HUES64 (cell line): ENCODE results near the gene PIM1.

Experiments used
- H3K27ac ChIP-seq: 2 replicates; pipeline ENCODE4 v1.7.0; 2013; ENCODE audit warnings: low read depth, low read length, inconsistent platforms
- H3K27me3 ChIP-seq: 2 replicates; pipeline ENCODE4 v1.6.1; 2013; ENCODE audit warnings: mild to moderate bottlenecking, low read length; ENCODE audit not compliant: insufficient read depth
- H3K36me3 ChIP-seq: 2 replicates; pipeline ENCODE4 v1.6.1; 2013; ENCODE audit warnings: mild to moderate bottlenecking, low read length; ENCODE audit not compliant: insufficient read depth
- H3K4me1 ChIP-seq: 2 replicates; pipeline ENCODE4 v1.6.1; 2013; ENCODE audit warnings: mild to moderate bottlenecking, low read length, moderate library complexity; ENCODE audit not compliant: insufficient read depth
- H3K4me3 ChIP-seq: 2 replicates; pipeline ENCODE4 v1.5.1; 2013; ENCODE audit warnings: mild to moderate bottlenecking, low read length, moderate library complexity
- H3K9ac ChIP-seq: 2 replicates; pipeline ENCODE4 v1.6.1; 2013; ENCODE audit warnings: mild to moderate bottlenecking, low read depth, low read length
- H3K9me3 ChIP-seq: 2 replicates; pipeline ENCODE4 v1.6.1; 2013; ENCODE audit warnings: low read depth, low read length; ENCODE audit not compliant: insufficient read depth
- WGBS: fragments of 150-250, 120-280 bp; methylation state at CpG from one replicate; pipeline ENCODE4 v1.1.7; 2013; ENCODE audit warnings: missing lambda C conversion rate; 5-methylcytosine and 5-hydroxymethylcytosine counted together

PIM1 gene

GRCh38 chr6:37158508-37158907 lies 11.4 kb upstream of the PIM1 start:
- Histone ChIP-seq H3K27ac (no peak overlapping the region), H3K36me3 (no peaks in the 10 kb centered on the region), H3K4me1 (0 out of 2 replicates have a peak, but pooled peaks cover 2% of the 10 kb centered on the region), H3K4me3 (no peak overlapping the region), H3K27me3 (no peaks in the 10 kb centered on the region), H3K9me3 (no peaks in the 10 kb centered on the region), H3K9ac (no peak overlapping the region)
- 97% methylated on average over 6 of the region's 6 CpGs for WGBS

DNA sequence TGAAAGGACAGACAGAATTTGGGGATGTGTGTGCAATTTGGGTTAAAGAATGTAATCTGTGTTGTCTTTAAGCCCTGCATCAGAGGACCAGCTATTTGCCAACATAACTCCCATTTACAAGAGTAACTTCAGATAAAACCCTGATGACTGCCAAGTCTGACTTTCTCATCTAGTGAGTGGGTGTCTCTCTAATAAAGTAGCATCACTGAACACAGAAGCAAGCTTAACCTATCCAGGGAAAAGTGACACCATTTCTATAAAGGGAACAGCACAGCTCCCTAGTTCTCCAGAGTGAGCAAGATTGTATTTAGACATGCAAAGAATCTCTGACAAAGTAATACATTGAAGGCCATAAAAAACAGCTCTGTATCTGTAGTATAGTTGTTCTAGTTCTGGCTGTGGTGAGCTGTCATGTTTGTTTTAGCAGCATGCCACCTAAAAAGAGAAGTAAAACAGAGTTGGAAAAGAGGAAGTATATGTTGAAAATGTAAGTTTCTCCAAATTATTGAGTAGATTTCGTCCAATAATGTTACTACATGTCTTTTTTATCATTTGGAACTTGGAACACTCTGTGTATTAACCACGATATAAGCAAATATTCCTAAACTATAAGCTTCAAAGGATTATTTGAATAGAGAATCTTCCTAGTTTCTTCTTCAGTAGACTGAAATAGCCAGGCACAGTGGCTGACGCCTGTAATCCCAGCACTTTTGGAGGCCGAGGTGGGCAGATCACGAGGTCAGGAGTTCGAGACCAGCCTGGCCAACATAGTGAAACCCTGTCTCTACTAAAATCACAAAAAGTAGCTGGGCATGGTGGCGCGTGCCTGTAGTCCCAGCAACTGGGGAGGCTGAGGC lies 8.8 kb upstream of the PIM1 start:
- Histone ChIP-seq H3K4me3 (no peak overlapping the region), H3K9me3 (no peaks in the 10 kb centered on the region), H3K36me3 (no peaks in the 10 kb centered on the region), H3K9ac (no peak overlapping the region), H3K27me3 (no peaks in the 10 kb centered on the region), H3K27ac (no peak overlapping the region), H3K4me1 (peaks cover 5% of the 10 kb centered on the region; the same call in 1 of the 2 replicates)
- 97% methylated on average over 6 of the region's 8 CpGs for WGBS

- 93% methylated on average over 2 of the region's 4 CpGs for WGBS
- Histone ChIP-seq H3K27me3 (no peaks in the 10 kb centered on the region), H3K36me3 (no peaks in the 10 kb centered on the region), H3K4me1 (peaks cover 11% of the 10 kb centered on the region; the same call in 1 of the 2 replicates), H3K9me3 (no peaks in the 10 kb centered on the region), H3K9ac (no peak overlapping the region), H3K27ac (no peak overlapping the region), H3K4me3 (no peak overlapping the region)
Measured at GRCh38 chr6:37162740-37163139, 7.2 kb upstream of the PIM1 start.

GRCh38 chr6:37168163-37168758 lies 1.7 kb upstream of the PIM1 start:
- Histone ChIP-seq H3K4me1 (peaks cover 32% of the 10 kb centered on the region), H3K4me3 (peak overlapping the region; percentile 80), H3K9me3 (no peaks in the 10 kb centered on the region), H3K36me3 (peaks cover 18% of the 10 kb centered on the region), H3K27ac (peak overlapping the region; percentile 93; the same call in 1 of the 2 replicates), H3K27me3 (no peaks in the 10 kb centered on the region), H3K9ac (peak overlapping the region; percentile 82; the same call in 1 of the 2 replicates)
- WGBS, result 57% methylated on average over 4 of the region's 5 CpGs

DNA sequence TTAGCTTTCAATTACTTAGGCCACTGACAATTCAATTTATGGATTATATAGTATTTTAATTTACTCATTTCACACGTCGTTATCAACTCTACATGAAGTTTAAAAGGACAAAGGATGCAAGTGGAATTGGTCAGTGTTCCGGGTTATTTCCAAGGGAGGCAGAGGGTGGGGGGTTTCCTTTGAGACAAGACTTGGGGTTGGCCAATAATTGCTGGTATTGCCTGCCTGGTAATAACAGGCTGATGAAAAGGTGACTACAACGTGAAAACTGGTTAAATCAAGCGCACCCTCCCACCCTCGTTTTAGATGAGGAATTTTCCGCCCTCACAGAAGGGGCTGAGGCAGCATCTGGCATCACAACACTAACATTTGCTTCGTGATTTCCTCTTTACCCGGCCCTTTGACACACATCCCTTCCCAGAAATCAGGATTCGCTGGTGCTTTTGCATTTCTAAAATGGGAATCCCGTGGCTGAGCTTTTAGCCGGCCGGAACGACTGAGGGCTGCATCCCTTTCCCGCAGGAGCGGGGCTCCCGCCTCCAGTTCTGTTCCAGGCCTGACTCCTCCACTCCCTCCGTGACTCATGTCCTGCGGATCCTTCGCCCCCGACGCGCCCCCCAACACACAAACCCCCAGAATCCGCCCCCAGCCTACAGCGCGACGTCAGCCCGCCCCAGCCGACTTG lies 999 bp upstream of the PIM1 start:
- peak overlapping the region; percentile 82 for H3K9ac ChIP-seq
- no peaks in the 10 kb centered on the region for H3K9me3 ChIP-seq
- H3K27me3 ChIP-seq, result no peaks in the 10 kb centered on the region
- peaks cover 28% of the 10 kb centered on the region for H3K4me1 ChIP-seq
- H3K36me3 ChIP-seq, result peaks cover 25% of the 10 kb centered on the region
- peak overlapping the region; percentile 93 for H3K27ac ChIP-seq
- under 1% methylated on average over 27 of the region's 29 CpGs for WGBS
- peak overlapping the region; percentile 80 for H3K4me3 ChIP-seq

DNA sequence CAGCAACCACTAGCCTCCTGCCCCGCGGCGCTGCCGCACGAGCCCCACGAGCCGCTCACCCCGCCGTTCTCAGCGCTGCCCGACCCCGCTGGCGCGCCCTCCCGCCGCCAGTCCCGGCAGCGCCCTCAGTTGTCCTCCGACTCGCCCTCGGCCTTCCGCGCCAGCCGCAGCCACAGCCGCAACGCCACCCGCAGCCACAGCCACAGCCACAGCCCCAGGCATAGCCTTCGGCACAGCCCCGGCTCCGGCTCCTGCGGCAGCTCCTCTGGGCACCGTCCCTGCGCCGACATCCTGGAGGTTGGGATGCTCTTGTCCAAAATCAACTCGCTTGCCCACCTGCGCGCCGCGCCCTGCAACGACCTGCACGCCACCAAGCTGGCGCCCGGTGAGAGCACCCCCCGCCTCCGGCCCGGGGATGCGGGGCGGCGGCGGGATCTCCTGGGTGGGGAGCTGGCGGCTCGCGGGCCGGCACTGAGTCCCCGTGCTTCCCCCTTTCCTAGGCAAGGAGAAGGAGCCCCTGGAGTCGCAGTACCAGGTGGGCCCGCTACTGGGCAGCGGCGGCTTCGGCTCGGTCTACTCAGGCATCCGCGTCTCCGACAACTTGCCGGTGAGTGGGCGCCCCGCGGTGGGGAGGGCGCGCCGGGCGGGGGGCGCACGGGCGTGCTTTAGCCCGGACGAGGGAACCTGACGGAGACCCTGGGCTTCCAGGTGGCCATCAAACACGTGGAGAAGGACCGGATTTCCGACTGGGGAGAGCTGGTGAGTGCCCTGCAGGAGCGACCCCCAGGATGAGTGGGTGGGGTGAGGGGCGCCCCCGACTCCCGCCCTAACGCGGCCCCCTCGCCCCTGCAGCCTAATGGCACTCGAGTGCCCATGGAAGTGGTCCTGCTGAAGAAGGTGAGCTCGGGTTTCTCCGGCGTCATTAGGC lies 585 bp downstream of the PIM1 start:
- peak overlapping the region; percentile 86; the same call in 1 of the 2 replicates for H3K27ac ChIP-seq
- peaks cover 34% of the 10 kb centered on the region for H3K4me1 ChIP-seq
- no peaks in the 10 kb centered on the region for H3K9me3 ChIP-seq
- peak overlapping the region; percentile 92 for H3K9ac ChIP-seq
- H3K4me3 ChIP-seq, result peak overlapping the region; percentile 94
- under 1% methylated on average over 92 of the region's 92 CpGs for WGBS
- peaks cover 40% of the 10 kb centered on the region for H3K36me3 ChIP-seq
- H3K27me3 ChIP-seq, result no peaks in the 10 kb centered on the region

GRCh38 chr6:37171201-37171969 lies 1.4 kb downstream of the PIM1 start:
- Histone ChIP-seq H3K4me3 (peak overlapping the region; percentile 94), H3K27me3 (no peaks in the 10 kb centered on the region), H3K9ac (peak overlapping the region; percentile 92), H3K4me1 (peaks cover 30% of the 10 kb centered on the region), H3K36me3 (peaks cover 43% of the 10 kb centered on the region), H3K27ac (peak overlapping the region; percentile 86; the same call in 1 of the 2 replicates), H3K9me3 (no peaks in the 10 kb centered on the region)
- WGBS, result under 1% methylated on average over 45 of the region's 45 CpGs

GRCh38 chr6:37171970-37172812 lies 2.2 kb downstream of the PIM1 start:
- 21% methylated on average over 17 of the region's 17 CpGs for WGBS
- Histone ChIP-seq H3K9me3 (no peaks in the 10 kb centered on the region), H3K4me3 (peak overlapping the region; percentile 94), H3K27ac (peak overlapping the region; percentile 64; the same call in 1 of the 2 replicates), H3K4me1 (peaks cover 26% of the 10 kb centered on the region), H3K9ac (peak overlapping the region; percentile 92), H3K36me3 (peaks cover 43% of the 10 kb centered on the region), H3K27me3 (no peaks in the 10 kb centered on the region)

GRCh38 chr6:37172912-37173492 lies 3.0 kb downstream of the PIM1 start:
- Histone ChIP-seq H3K27ac (no peak overlapping the region), H3K9me3 (no peaks in the 10 kb centered on the region), H3K27me3 (no peaks in the 10 kb centered on the region), H3K4me1 (peaks cover 25% of the 10 kb centered on the region), H3K9ac (no peak overlapping the region), H3K36me3 (peaks cover 43% of the 10 kb centered on the region), H3K4me3 (peak overlapping the region; percentile 94)
- 95% methylated on average over 7 of the region's 7 CpGs for whole genome bisulfite sequencing
